Lower leg skin (tissue), 4 donors: ENCODE data around the gene KIF17. TPM values are rescaled to one million over a fixed set of nuclear protein-coding genes. Genes with fewer than 3 reads are reported as not detected.

Experiments used
- DNase-seq, 2 donors: peaks; one replicate each; pipeline ENCODE4 v3.0.0-alpha.2; 2019; ENCODE audit warnings: low spot score in 2 of 2
- H3K4me3 ChIP-seq: fragments of 200-600 bp; sonication (generic); 2 replicates; pipeline ENCODE4 v1.5.1; 2017; ENCODE audit warnings: mild to moderate bottlenecking, low read depth; ENCODE audit not compliant: poor library complexity, severe bottlenecking
- CTCF ChIP-seq, 3 donors: fragments of 450-650 bp; IDR thresholded peaks; one replicate each; pipeline ENCODE4 v1.5.1; 2016; ENCODE audit warnings: antibody characterized with exemption in 3 of 3, mild to moderate bottlenecking in 3 of 3, moderate library complexity in 2 of 3
- POLR2A ChIP-seq, 2 donors: fragments of 450-650 bp; IDR thresholded peaks; one replicate each; pipeline ENCODE4 v1.6.1; 2016 to 2017; ENCODE audit warnings: antibody characterized with exemption in 2 of 2, mild to moderate bottlenecking in 1 of 2, moderate library complexity in 1 of 2
- WGBS, 2 donors: methylation state at CpG; one replicate each; pipeline ENCODE4 v1.1.5; 2018; 5-methylcytosine and 5-hydroxymethylcytosine counted together
- intact Hi-C: fragments of 100-400 bp; cut with DNase I; formaldehyde crosslinking; loops from one replicate; pipeline ENCODE4 v1.15.0; 2023; ENCODE audit warnings: low total_unique reads
- total RNA-seq, 4 donors: library from RNA; depleted of rRNA; stranded (reverse); fragments of >200 nt; gene quantifications; one replicate each; pipeline ENCODE4 v1.1.0, GENCODE V29; 2016

The KIF17 gene
- total RNA-seq, 4 donors from 2014 or later: 0.30 to 5.7 (median 2.2) TPM

- TF ChIP-seq POLR2A (IDR thresholded peaks at IDR 0.05) (no peak), CTCF (IDR thresholded peaks at IDR 0.05) (no peak)
- no peak overlapping the region for H3K4me3 ChIP-seq
- no peak for DNase-seq
- intact Hi-C loops: no loop called here
- WGBS, 2 donors: 88 to 92% methylated on average over 8 to 15 of the region's 15 CpGs
Measured at GRCh38 chr1:20715406-20715805, 2.4 kb downstream of the KIF17 start.

- TF ChIP-seq CTCF (IDR thresholded peaks at IDR 0.05): no peak
- TF ChIP-seq POLR2A (IDR thresholded peaks at IDR 0.05): no peak
- intact Hi-C loops: no loop called here
- no peak for DNase-seq
- 93 to 94% methylated on average over 6 of the region's 6 CpGs for WGBS, 2 donors
- H3K4me3 ChIP-seq: no peak overlapping the region
Measured at GRCh38 chr1:20713440-20713839, 4.4 kb downstream of the KIF17 start.

- H3K4me3 ChIP-seq: no peak overlapping the region
- intact Hi-C loops: no loop called here
- 84 to 97% methylated on average over 6 of the region's 6 CpGs for WGBS, 2 donors
- DNase-seq: no peak
- TF ChIP-seq POLR2A (IDR thresholded peaks at IDR 0.05): no peak
- TF ChIP-seq CTCF (IDR thresholded peaks at IDR 0.05): no peak
Measured at GRCh38 chr1:20712215-20712577, 5.6 kb downstream of the KIF17 start.

GRCh38 chr1:20711285-20712214 lies 6.3 kb downstream of the KIF17 start:
- no peak for DNase-seq
- intact Hi-C loops: no loop called here
- no peak overlapping the region for H3K4me3 ChIP-seq
- WGBS, 2 donors: 79% methylated on average over 28 to 29 of the region's 29 CpGs
- TF ChIP-seq CTCF (IDR thresholded peaks at IDR 0.05) (no peak), POLR2A (IDR thresholded peaks at IDR 0.05) (no peak)

- TF ChIP-seq CTCF (IDR thresholded peaks at IDR 0.05) (no peak), POLR2A (IDR thresholded peaks at IDR 0.05) (no peak)
- H3K4me3 ChIP-seq: no peak overlapping the region
- intact Hi-C loops: no loop called here
- WGBS, 2 donors: 67% methylated on average over 18 of the region's 18 CpGs
- no peak for DNase-seq
Measured at GRCh38 chr1:20710469-20711284, 7.1 kb downstream of the KIF17 start.
